Prostate gland (tissue), 2 donors: ENCODE results near the gene CAMKV.

Experiments
- CTCF ChIP-seq, 4 experiments: fragments of 200-600 bp in 2 of 4; fragments of 450-650 bp in 2 of 4; sonication (generic) in 2 of 4; IDR thresholded peaks; 1 replicate in 3 of 4; 2 replicates in 1 of 4; pipeline ENCODE4 v1.5.1; 2016 to 2019; ENCODE audit warnings: antibody characterized with exemption in 4 of 4, mild to moderate bottlenecking in 2 of 4, moderate library complexity in 2 of 4
- POLR2A ChIP-seq: fragments of 450-650 bp; IDR thresholded peaks from one replicate; pipeline ENCODE4 v1.6.1; 2016; ENCODE audit warnings: antibody characterized with exemption, mild to moderate bottlenecking

GRCh38 chr3:49877716-49878115 lies 8.0 kb upstream of the CAMKV start:
- TF ChIP-seq CTCF (IDR thresholded peaks at IDR 0.05) (no peak), POLR2A (no peak)
